Measurements from ENCODE around the gene KCNH2. TPM values are rescaled to one million over a fixed set of nuclear protein-coding genes. Genes with fewer than 3 reads are reported as not detected.
A peak's percentile ranks its signal among the peaks of the same experiment; 100 is the strongest.

KCNH2 gene
- total and polyA plus RNA-seq, 11 donors, result 58.1 to 185 (median 104) TPM

DNA sequence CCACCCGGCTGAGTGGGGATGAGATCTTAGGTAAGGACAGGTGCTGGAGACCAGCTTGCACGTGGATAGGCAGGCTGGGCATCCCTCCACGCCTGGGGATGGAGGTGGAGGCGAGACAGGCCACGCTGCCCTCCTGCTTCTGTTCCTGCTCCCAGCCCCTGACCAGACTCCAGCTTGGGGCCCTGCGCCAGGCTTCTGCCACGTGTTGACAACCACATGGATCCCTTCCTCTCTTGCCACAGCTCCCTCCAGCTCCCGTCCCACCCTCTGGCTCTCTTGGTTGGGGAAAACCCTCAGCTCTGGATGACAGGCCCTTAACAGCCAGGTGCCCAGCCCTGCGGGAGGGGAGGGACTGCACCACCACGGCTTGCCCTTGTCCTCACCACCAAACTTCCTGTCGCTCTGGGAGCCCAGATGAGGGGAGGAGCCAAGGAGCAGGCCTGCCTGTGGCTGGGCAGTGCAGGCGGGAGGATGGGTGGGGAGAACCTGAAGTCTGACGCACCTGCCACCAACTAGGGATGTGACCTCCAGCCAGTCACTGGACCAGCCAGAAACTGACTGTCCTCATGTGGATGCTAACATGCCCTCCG, 36.0 kb downstream of the KCNH2 start:
- peaks cover 0 to 7% (median 0%) of the 10 kb centered on the region in 9 donors for H3K36me3 ChIP-seq
- H3K27me3 ChIP-seq, result peaks cover 0 to 11% (median 0%) of the 10 kb centered on the region in 9 donors
- no peak overlapping the region for H3K4me3 ChIP-seq
- no peaks in the 10 kb centered on the region for H3K9me3 ChIP-seq
- TF ChIP-seq, protein P1, sequence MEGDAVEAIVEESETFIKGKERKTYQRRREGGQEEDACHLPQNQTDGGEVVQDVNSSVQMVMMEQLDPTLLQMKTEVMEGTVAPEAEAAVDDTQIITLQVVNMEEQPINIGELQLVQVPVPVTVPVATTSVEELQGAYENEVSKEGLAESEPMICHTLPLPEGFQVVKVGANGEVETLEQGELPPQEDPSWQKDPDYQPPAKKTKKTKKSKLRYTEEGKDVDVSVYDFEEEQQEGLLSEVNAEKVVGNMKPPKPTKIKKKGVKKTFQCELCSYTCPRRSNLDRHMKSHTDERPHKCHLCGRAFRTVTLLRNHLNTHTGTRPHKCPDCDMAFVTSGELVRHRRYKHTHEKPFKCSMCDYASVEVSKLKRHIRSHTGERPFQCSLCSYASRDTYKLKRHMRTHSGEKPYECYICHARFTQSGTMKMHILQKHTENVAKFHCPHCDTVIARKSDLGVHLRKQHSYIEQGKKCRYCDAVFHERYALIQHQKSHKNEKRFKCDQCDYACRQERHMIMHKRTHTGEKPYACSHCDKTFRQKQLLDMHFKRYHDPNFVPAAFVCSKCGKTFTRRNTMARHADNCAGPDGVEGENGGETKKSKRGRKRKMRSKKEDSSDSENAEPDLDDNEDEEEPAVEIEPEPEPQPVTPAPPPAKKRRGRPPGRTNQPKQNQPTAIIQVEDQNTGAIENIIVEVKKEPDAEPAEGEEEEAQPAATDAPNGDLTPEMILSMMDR (IDR thresholded peaks at IDR 0.05), result no peak
- no peak for TF ChIP-seq POLR2A (IDR thresholded peaks at IDR 0.05)
- DNase-seq (peak in 4 of 5 donors; percentile 64 to 83 (median 74)), ATAC-seq (peak; percentile 41 to 71 (median 54))
- intact Hi-C loops (cut with DNase I), result loop anchor here in 1 of 10 donors (5.0 kb wide), 1 partner anchor 35 kb away; no protein-coding TSS in a partner anchor
- H3K4me1 ChIP-seq, result peaks cover 0 to 50% (median 10%) of the 10 kb centered on the region in 12 donors
- 16 to 42% (median 23%) methylated on average over 10 to 14 of the region's 14 CpGs for WGBS, 4 donors
- peak overlapping the region in 10 of 12 donors; percentile 5 to 77 (median 42) for H3K27ac ChIP-seq

DNA sequence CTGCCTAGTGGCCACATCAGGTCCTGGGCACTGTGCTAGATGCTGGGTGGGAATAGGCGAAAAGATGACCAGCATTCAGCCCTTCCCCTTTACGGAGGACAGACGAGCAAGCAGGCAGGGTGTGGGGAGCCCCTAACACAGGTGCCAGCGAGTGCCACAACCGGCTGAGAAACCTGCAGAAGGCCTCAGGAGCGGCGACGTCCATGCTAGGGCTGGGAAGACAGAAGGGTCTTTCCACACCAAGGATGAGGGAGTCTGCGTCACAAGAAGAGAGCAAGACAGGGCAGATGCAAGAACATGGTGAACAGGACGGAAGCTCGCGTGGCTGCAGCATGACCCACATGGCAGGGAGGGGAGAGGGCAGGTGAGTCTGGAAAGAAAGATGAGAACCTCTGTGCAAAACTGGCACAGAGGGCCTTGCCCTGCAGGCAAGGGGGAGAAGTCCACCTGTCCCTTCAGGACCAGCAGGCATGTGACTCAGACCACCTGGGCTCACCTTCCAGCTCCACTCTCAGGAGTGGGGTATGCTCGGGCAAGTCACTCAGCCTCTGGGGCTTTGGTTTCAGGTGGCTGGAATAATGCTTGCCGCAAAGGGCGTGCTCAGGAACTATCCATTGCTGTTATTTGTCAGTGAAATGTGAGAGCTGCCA, 36.6 kb downstream of the KCNH2 start:
- DNase-seq, result no peak
- Histone ChIP-seq H3K4me3 (no peak overlapping the region), H3K27me3 (peaks cover 0 to 11% (median 0%) of the 10 kb centered on the region in 9 donors), H3K36me3 (peaks cover 0 to 7% (median 0%) of the 10 kb centered on the region in 9 donors), H3K27ac (peak overlapping the region in 6 of 12 donors; percentile 28 to 77 (median 62)), H3K9me3 (no peaks in the 10 kb centered on the region), H3K4me1 (peaks cover 0 to 44% (median 10%) of the 10 kb centered on the region in 12 donors)
- 78 to 86% (median 80%) methylated on average over 14 to 15 of the region's 15 CpGs for WGBS, 4 donors
- ATAC-seq, result no peak
- TF ChIP-seq, protein P1 (IDR thresholded peaks at IDR 0.05), result no peak
- no peak for TF ChIP-seq POLR2A (IDR thresholded peaks at IDR 0.05)
- intact Hi-C loops (cut with DNase I), result loop anchor here in 1 of 10 donors (5.0 kb wide), 1 partner anchor 34 kb away; no protein-coding TSS in a partner anchor

GRCh38 chr7:150940431-150941102, 37.6 kb downstream of the KCNH2 start:
- TF ChIP-seq, protein P1 (IDR thresholded peaks at IDR 0.05), result no peak
- no peak for TF ChIP-seq POLR2A (IDR thresholded peaks at IDR 0.05)
- intact Hi-C loops (cut with DNase I), result loop anchor here in 1 of 10 donors (5.0 kb wide), 1 partner anchor 33 kb away; no protein-coding TSS in a partner anchor
- peaks cover 0 to 11% (median 0%) of the 10 kb centered on the region in 9 donors for H3K27me3 ChIP-seq
- no peak for DNase-seq
- 69 to 74% (median 71%) methylated on average over 10 to 11 of the region's 11 CpGs for whole genome bisulfite sequencing, 4 donors
- peaks cover 0 to 7% (median 0%) of the 10 kb centered on the region in 9 donors for H3K36me3 ChIP-seq
- no peaks in the 10 kb centered on the region for H3K9me3 ChIP-seq
- ATAC-seq, result no peak
- H3K27ac ChIP-seq, result no peak overlapping the region
- no peak overlapping the region for H3K4me3 ChIP-seq
- H3K4me1 ChIP-seq, result peaks cover 0 to 36% (median 9%) of the 10 kb centered on the region in 12 donors

GRCh38 chr7:150939466-150939865, 38.7 kb downstream of the KCNH2 start:
- TF ChIP-seq, protein P1 (IDR thresholded peaks at IDR 0.05), result no peak
- no peak for TF ChIP-seq POLR2A (IDR thresholded peaks at IDR 0.05)
- intact Hi-C loops (cut with DNase I), result no loop called here
- no peak overlapping the region for H3K4me3 ChIP-seq

More at GRCh38 chr7:150939466-150939865, 38.7 kb downstream of the KCNH2 start:
- no peak for ATAC-seq
- peaks cover 0 to 25% (median 4%) of the 10 kb centered on the region in 12 donors for H3K4me1 ChIP-seq
- no peaks in the 10 kb centered on the region for H3K9me3 ChIP-seq
- no peak overlapping the region for H3K27ac ChIP-seq
- peaks cover 0 to under 1% (median 0%) of the 10 kb centered on the region in 9 donors for H3K36me3 ChIP-seq
- H3K27me3 ChIP-seq, result peaks cover 0 to 11% (median 0%) of the 10 kb centered on the region in 9 donors
- DNase-seq, result no peak
